Caki2 (cell line): ENCODE data around the gene TSPAN32. TPM values are rescaled to one million over a fixed set of nuclear protein-coding genes. Genes with fewer than 3 reads are reported as not detected.

Experiments
- DNase-seq: peaks from one replicate; pipeline ENCODE4 v3.0.0-alpha.2; 2015; ENCODE audit warnings: low read depth
- in situ Hi-C: cut with HindIII; loops from 2 replicates; pipeline ENCODE4 v1.10.0; 2016; ENCODE audit warnings: low sequenced_read_pairs, low pct_unique_long_range_greater_than_20kb, mixed read lengths
- total RNA-seq: library from RNA; depleted of rRNA; stranded (reverse); fragments of >200 nt; shearing (Covaris generic); gene quantifications from 2 replicates; pipeline ENCODE4 v1.2.3, GENCODE V29; 2014; ENCODE audit warnings: low replicate concordance

Gene TSPAN32
- total RNA-seq, 1 experiment from 2014 or later, result not detected

DNA sequence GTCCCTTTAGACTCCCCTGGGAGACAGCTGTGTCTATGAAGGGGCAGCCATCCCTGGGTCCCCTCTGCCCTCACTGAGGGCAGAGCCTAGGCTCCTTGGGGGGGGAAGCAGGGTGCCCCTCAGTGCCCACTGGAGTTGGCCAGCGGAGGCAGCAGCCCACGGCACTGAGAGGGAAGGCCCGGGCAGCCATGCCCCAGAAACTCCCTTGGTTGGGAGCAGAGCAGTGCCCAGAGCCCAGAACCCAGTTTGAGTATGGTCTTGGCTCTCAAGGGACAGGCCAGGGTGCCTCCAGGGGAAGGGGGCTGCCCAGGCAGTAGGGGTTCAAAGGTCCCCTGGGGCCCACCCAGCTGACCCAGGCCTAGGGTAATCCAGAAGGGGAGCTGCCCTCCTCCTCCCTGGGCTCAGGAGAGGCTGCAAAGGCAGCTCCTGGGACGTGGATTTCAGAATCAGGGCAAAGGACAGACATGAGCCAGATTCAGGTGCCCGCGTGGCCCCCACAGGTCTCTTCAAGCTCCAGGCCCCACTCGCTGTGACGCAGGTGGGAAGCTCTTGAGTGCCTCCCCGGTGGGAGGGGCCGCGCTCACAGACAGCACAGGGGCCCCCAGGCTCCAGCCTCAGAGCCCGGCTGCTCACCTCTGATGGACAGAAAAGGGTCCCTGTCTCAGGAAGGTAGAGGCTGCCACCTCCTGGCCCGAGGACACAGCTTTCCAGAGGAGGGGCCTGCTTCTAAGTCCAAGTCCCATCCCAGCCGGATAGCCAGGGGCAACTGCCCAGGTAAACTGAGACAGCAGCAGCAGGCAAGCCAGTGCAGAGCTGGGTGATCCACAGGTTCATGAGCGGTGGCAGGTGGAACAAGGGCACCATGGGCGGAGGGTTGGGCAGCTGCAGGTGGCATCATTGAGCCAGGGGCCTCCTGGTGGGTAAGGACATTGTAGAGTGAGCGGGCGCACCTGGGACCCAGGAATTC is 2.7 kb upstream of the TSPAN32 start:
- no peak for DNase-seq
- in situ Hi-C loops, result no loop called here

- DNase-seq, result no peak
- in situ Hi-C loops, result no loop called here
Observed at GRCh38 chr11:2299773-2300172, 2.0 kb upstream of the TSPAN32 start.

GRCh38 chr11:2300290-2300935 is 1.4 kb upstream of the TSPAN32 start:
- in situ Hi-C loops, result no loop called here
- no peak for DNase-seq

- in situ Hi-C loops, result no loop called here
- DNase-seq, result no peak
Observed at GRCh38 chr11:2300936-2301630, 730 bp upstream of the TSPAN32 start.

- in situ Hi-C loops, result no loop called here
- no peak for DNase-seq
Observed at GRCh38 chr11:2302306-2302895, 588 bp downstream of the TSPAN32 start.

- DNase-seq, result no peak
- in situ Hi-C loops, result no loop called here
Observed at GRCh38 chr11:2302896-2303626, 1.2 kb downstream of the TSPAN32 start.

DNA sequence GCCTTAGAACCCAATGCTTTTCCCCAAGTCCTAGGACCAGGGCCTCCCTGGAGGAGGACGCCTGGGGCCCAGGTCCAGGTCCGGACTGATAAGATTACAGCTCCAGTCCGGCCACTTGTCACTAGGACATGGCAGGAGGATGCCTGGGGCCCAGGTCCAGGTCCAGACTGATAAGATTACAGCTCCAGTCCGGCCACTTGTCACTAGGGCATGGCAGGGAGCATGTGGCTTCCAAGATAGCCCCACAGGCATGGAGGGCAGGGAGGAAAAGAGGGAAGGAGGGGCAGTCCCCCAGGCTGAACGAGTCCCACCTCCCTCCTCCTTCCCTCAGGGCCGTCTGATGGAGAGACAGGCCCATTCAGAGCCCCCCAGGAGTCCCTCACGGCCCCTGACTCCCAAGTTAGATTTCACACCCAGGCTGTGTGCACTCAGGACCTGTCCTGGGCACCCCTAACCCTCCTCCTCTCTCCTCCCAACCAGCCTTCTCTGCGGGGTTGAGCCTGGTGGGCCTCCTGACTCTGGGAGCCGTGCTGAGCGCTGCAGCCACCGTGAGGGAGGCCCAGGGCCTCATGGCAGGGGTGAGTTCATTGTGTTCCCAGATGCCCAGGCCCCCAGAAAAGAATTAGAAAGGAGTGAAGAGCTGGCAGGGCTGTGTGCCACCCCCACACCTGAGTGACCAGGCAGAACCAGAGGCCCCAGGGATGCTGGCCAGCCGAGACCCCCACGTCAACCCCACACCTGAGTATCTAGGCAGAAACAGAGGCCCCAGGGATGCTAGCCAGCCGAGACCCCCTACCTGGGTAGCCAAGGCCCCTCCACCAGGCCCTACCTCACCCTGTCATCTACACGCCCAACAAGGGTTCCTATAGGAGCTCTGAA is 2.1 kb downstream of the TSPAN32 start:
- in situ Hi-C loops, result no loop called here

GRCh38 chr11:2304506-2305139 is 2.8 kb downstream of the TSPAN32 start:
- in situ Hi-C loops, result no loop called here
- no peak for DNase-seq

More for the DNA sequence above, 2.1 kb downstream of the TSPAN32 start:
- no peak for DNase-seq

DNA sequence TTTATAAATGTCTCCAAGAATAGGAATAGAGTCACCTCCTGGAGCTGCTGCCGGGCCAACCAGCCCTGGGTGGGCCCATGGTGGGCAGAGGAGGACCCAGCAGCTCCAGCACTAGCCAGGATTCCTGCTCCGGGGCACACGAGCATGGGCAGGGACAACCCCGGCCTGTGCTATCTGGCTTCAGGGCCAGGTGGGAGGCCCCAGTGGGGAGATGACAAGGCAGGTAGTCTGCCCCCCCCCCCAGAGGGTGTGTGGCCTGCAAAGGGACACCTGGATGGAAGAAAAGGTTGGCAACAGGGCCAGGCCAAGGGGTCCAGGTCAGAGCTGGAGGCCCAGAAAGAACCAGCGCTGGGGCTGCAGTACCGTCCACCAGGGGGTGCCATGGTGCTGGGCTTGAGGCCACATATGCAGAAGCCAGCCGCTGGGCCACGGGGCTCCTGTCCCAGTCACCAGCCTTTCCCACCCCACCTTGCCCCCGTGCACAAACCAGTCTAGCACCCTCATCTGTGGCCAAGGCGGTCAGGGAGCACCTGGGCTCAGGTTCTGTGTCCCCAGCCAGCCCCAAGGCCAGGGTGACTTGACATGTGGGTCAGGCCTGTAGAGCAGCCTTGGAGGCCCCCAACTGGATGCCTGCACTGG is 3.4 kb downstream of the TSPAN32 start:
- DNase-seq, result peak; percentile 40
- in situ Hi-C loops, result no loop called here

GRCh38 chr11:2305788-2306451 is 4.1 kb downstream of the TSPAN32 start:
- DNase-seq, result no peak
- in situ Hi-C loops, result no loop called here

DNA sequence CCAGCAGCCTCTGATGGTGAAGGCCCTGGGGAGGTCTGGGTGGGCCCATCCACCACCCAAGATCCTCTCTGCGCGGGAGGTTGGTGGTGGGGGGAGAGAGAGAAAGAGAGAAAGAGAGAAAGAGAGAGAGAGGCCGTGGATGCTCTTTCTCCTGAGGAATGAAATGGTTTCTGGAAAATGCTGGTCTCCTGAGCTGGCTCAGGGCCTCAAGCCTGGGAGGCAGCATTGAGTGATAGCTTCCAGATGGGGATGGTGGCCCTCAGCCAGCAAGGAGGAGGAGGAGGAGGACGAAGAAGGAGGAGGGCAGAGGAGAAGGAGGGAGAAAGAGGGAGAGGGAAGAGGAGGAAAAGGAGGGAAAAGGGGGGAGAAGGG is 4.6 kb downstream of the TSPAN32 start:
- peak; percentile 11 for DNase-seq
- in situ Hi-C loops, result no loop called here

DNA sequence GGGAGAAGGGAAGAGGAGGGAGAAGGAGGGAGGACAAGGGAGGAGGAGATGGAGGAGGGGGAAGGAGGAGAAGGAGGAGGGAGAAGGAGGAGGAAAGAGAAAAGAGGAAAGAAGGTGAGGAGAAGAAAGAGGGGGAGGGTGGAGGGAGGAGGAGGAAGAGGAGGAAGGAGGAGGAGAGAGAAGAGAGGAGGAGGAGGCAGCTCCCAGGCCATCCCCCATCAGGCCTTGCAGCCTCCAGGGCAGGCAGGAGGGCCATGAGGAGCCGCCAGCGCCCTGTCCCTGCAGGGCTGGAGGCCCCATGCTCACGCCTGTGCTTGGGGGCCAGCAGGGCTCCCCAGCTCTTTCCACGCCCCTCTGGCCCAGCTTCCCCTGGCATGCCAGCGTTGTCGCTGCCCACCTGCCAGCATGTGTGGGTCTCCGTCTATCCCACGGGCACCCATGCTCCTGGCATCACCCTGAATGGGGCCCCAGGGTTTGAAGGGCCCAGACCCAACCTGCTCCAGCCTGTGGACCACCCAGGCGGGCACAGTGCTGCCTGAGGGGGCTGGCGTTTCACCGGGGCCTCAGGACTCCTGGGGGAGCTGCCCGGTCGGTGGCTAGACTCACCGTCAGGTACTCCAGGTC is 5.2 kb downstream of the TSPAN32 start:
- in situ Hi-C loops, result no loop called here
- DNase-seq, result no peak

DNA sequence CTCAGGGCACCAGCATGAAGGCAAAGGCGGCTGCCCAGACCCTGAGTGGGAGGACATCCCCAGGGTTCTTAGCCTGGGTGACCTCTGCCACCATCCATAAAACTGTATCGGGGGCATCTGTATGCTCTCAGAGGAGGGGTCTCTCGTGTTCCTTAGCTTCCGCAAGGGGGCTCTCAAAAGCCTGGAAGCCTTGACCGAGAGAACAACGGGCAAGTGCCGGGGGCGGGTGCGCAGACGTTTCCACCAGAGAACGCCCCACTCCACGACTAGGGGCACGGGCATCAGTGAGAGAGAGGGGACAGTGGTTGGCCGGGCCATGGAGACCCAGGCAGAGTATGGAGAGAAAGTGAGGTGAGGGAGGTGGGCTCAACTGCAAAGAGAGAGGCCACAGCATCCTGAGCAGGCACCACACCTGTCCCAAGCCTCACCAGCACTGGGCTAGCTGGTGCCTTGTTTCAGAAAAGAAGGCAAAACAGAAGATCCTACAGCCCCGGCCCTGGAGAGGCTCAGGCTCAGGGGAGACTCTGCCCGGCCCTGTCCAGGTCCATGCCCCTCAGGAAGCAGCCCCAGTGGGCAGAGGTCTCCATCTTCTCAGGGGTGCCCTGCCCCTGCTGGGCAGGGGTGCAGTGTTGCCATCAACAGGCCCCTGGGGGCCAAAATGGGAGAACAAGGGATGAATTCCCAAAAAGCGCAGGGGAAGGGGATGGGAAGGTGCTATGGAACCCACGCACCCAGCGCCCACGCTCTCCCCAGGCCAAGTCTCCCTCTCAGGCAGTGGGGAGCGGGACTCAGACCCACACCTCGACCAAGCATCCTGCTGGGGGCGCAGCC is 5.9 kb downstream of the TSPAN32 start:
- in situ Hi-C loops, result no loop called here
- DNase-seq, result no peak

GRCh38 chr11:2308713-2309112 is 6.9 kb downstream of the TSPAN32 start:
- DNase-seq, result no peak
- in situ Hi-C loops, result no loop called here
